ENCODE results near the gene SRGAP2C.
"Not testable (repeated sequence)": the region's sequence is repeated elsewhere in the genome, so short reads cannot be mapped to it uniquely, and the experiment has no call there.

Gene SRGAP2C

GRCh38 chr1:121243913-121244312 is 59.1 kb downstream of the SRGAP2C start:
- not testable (repeated sequence) for H3K27ac ChIP-seq (ENCODE audit: low read depth, low read length); H3K9me3 ChIP-seq (ENCODE audit: insufficient read depth, low read length); H3K9ac ChIP-seq (ENCODE audit: low read length); H3K36me3 ChIP-seq (ENCODE audit: low read length); H3F3A ChIP-seq (ENCODE audit: insufficient read depth); H3K4me2 ChIP-seq (ENCODE audit: low read depth, low read length, poor library complexity, severe bottlenecking); H4K20me1 ChIP-seq (ENCODE audit: low read depth, low read length); H3K27me3 ChIP-seq (ENCODE audit: low read length); H2AFZ ChIP-seq (ENCODE audit: low read depth, low read length, severe bottlenecking); H3K4me3 ChIP-seq (ENCODE audit: insufficient read depth, low read length, poor library complexity, severe bottlenecking); H3K9me2 ChIP-seq (replicated peaks; ENCODE audit: insufficient read depth, low read length); H3K79me2 ChIP-seq (ENCODE audit: insufficient read depth, low read length)

GRCh38 chr1:121246399-121246798 is 61.6 kb downstream of the SRGAP2C start:
- not testable (repeated sequence) for H4K20me1 ChIP-seq (ENCODE audit: low read depth, low read length); H3K79me2 ChIP-seq (ENCODE audit: insufficient read depth, low read length); H3K36me3 ChIP-seq (ENCODE audit: low read length); H3K27ac ChIP-seq (ENCODE audit: low read depth, low read length); H3K9ac ChIP-seq (ENCODE audit: low read length); H3K27me3 ChIP-seq (ENCODE audit: low read length); H3K4me2 ChIP-seq (ENCODE audit: low read depth, low read length, poor library complexity, severe bottlenecking); H3K9me3 ChIP-seq (ENCODE audit: insufficient read depth, low read length); H2AFZ ChIP-seq (ENCODE audit: low read depth, low read length, severe bottlenecking); H3K4me3 ChIP-seq (ENCODE audit: insufficient read depth, low read length, poor library complexity, severe bottlenecking); H3K9me2 ChIP-seq (replicated peaks; ENCODE audit: insufficient read depth, low read length); H3F3A ChIP-seq (ENCODE audit: insufficient read depth)

GRCh38 chr1:121252656-121253055 is 67.9 kb downstream of the SRGAP2C start:
- not testable (repeated sequence) for H3K9me3 ChIP-seq (ENCODE audit: insufficient read depth, low read length); H3K9ac ChIP-seq (ENCODE audit: low read length); H3F3A ChIP-seq (ENCODE audit: insufficient read depth); H3K36me3 ChIP-seq (ENCODE audit: low read length); H3K27me3 ChIP-seq (ENCODE audit: low read length); H3K9me2 ChIP-seq (replicated peaks; ENCODE audit: insufficient read depth, low read length); H2AFZ ChIP-seq (ENCODE audit: low read depth, low read length, severe bottlenecking); H4K20me1 ChIP-seq (ENCODE audit: low read depth, low read length); H3K4me3 ChIP-seq (ENCODE audit: insufficient read depth, low read length, poor library complexity, severe bottlenecking); H3K4me2 ChIP-seq (ENCODE audit: low read depth, low read length, poor library complexity, severe bottlenecking); H3K79me2 ChIP-seq (ENCODE audit: insufficient read depth, low read length); H3K27ac ChIP-seq (ENCODE audit: low read depth, low read length)

DNA sequence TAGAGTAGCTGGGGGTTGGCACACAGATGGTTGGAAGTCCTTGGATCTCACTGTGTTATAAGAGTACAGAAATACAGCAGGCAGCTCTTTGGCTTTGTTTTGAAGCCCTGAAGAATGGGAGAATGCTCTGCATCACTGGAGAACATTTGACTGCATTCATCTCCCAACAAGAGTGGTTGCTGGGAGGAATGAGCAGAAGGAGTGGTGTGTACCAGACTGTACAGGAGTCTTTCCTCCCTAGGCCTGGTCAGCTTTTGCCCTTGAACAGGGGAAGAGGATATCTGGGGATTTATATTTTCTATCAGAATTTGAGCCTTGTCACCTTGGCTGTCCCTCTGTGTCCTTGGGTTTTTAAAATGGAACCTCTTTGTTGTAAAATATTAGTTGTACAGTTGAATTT is 69.8 kb downstream of the SRGAP2C start:
- not testable (repeated sequence) for H3K4me3 ChIP-seq (ENCODE audit: insufficient read depth, low read length, poor library complexity, severe bottlenecking); H3K27me3 ChIP-seq (ENCODE audit: low read length); H3K79me2 ChIP-seq (ENCODE audit: insufficient read depth, low read length); H3K9me2 ChIP-seq (replicated peaks; ENCODE audit: insufficient read depth, low read length); H3K9ac ChIP-seq (ENCODE audit: low read length); H3K36me3 ChIP-seq (ENCODE audit: low read length); H2AFZ ChIP-seq (ENCODE audit: low read depth, low read length, severe bottlenecking); H4K20me1 ChIP-seq (ENCODE audit: low read depth, low read length); H3K27ac ChIP-seq (ENCODE audit: low read depth, low read length); H3K4me2 ChIP-seq (ENCODE audit: low read depth, low read length, poor library complexity, severe bottlenecking); H3F3A ChIP-seq (ENCODE audit: insufficient read depth); H3K9me3 ChIP-seq (ENCODE audit: insufficient read depth, low read length)

GRCh38 chr1:121257632-121258031 is 72.9 kb downstream of the SRGAP2C start:
- not testable (repeated sequence) for H3K9me3 ChIP-seq (ENCODE audit: insufficient read depth, low read length); H3K79me2 ChIP-seq (ENCODE audit: insufficient read depth, low read length); H3K36me3 ChIP-seq (ENCODE audit: low read length); H3K27me3 ChIP-seq (ENCODE audit: low read length); H3F3A ChIP-seq (ENCODE audit: insufficient read depth); H3K27ac ChIP-seq (ENCODE audit: low read depth, low read length); H2AFZ ChIP-seq (ENCODE audit: low read depth, low read length, severe bottlenecking); H3K9me2 ChIP-seq (replicated peaks; ENCODE audit: insufficient read depth, low read length); H3K4me2 ChIP-seq (ENCODE audit: low read depth, low read length, poor library complexity, severe bottlenecking); H4K20me1 ChIP-seq (ENCODE audit: low read depth, low read length); H3K4me3 ChIP-seq (ENCODE audit: insufficient read depth, low read length, poor library complexity, severe bottlenecking); H3K9ac ChIP-seq (ENCODE audit: low read length)

GRCh38 chr1:121258134-121258533 is 73.4 kb downstream of the SRGAP2C start:
- H3K9ac ChIP-seq (ENCODE audit: low read length); H3K9me3 ChIP-seq (ENCODE audit: insufficient read depth, low read length); H3K27me3 ChIP-seq (ENCODE audit: low read length): not testable (repeated sequence)

GRCh38 chr1:121260205-121260604 is 75.4 kb downstream of the SRGAP2C start:
- not testable (repeated sequence) for H3K9me2 ChIP-seq (replicated peaks; ENCODE audit: insufficient read depth, low read length); H3K79me2 ChIP-seq (ENCODE audit: insufficient read depth, low read length); H3F3A ChIP-seq (ENCODE audit: insufficient read depth); H3K27ac ChIP-seq (ENCODE audit: low read depth, low read length); H3K27me3 ChIP-seq (ENCODE audit: low read length); H3K9me3 ChIP-seq (ENCODE audit: insufficient read depth, low read length); H3K4me2 ChIP-seq (ENCODE audit: low read depth, low read length, poor library complexity, severe bottlenecking); H4K20me1 ChIP-seq (ENCODE audit: low read depth, low read length); H3K4me3 ChIP-seq (ENCODE audit: insufficient read depth, low read length, poor library complexity, severe bottlenecking); H2AFZ ChIP-seq (ENCODE audit: low read depth, low read length, severe bottlenecking); H3K9ac ChIP-seq (ENCODE audit: low read length); H3K36me3 ChIP-seq (ENCODE audit: low read length)

More at GRCh38 chr1:121258134-121258533, 73.4 kb downstream of the SRGAP2C start:
- H3F3A ChIP-seq (ENCODE audit: insufficient read depth); H3K27ac ChIP-seq (ENCODE audit: low read depth, low read length); H3K36me3 ChIP-seq (ENCODE audit: low read length); H4K20me1 ChIP-seq (ENCODE audit: low read depth, low read length); H3K79me2 ChIP-seq (ENCODE audit: insufficient read depth, low read length); H2AFZ ChIP-seq (ENCODE audit: low read depth, low read length, severe bottlenecking); H3K4me3 ChIP-seq (ENCODE audit: insufficient read depth, low read length, poor library complexity, severe bottlenecking); H3K9me2 ChIP-seq (replicated peaks; ENCODE audit: insufficient read depth, low read length); H3K4me2 ChIP-seq (ENCODE audit: low read depth, low read length, poor library complexity, severe bottlenecking): not testable (repeated sequence)

DNA sequence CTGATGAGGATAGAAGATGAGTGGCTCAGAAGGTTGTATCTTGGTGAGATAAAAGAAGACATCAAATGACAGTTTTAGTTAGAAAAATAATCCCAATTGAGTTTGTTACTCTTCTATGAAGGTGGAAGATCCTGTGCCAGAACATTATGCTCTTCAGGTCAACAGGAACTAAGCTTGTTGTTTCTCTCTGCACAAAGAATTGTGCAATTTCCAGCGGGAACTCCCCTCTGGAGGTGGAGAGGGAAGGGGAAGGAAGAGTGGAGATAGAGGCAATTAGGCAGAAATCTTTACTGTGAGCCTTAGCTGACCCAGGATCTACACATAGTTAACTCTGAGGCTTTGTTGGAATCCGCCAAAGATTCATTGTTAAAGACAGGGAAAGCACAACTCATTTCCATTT is 77.4 kb downstream of the SRGAP2C start:
- H3K4me2 ChIP-seq (ENCODE audit: low read depth, low read length, poor library complexity, severe bottlenecking); H3K9me2 ChIP-seq (replicated peaks; ENCODE audit: insufficient read depth, low read length): not testable (repeated sequence)

More for the DNA sequence above, 77.4 kb downstream of the SRGAP2C start:
- H3K9ac ChIP-seq (ENCODE audit: low read length); H3K36me3 ChIP-seq (ENCODE audit: low read length); H2AFZ ChIP-seq (ENCODE audit: low read depth, low read length, severe bottlenecking); H4K20me1 ChIP-seq (ENCODE audit: low read depth, low read length); H3K9me3 ChIP-seq (ENCODE audit: insufficient read depth, low read length); H3K27me3 ChIP-seq (ENCODE audit: low read length); H3K4me3 ChIP-seq (ENCODE audit: insufficient read depth, low read length, poor library complexity, severe bottlenecking); H3F3A ChIP-seq (ENCODE audit: insufficient read depth); H3K79me2 ChIP-seq (ENCODE audit: insufficient read depth, low read length); H3K27ac ChIP-seq (ENCODE audit: low read depth, low read length): not testable (repeated sequence)

Data from SU-DHL-6 (cell line).